Breast epithelium (tissue), 3 donors: ENCODE measurements around the gene TMED9.
"Not testable (repeated sequence)": the region's sequence is repeated elsewhere in the genome, so short reads cannot be mapped to it uniquely, and the experiment has no call there.

ENCODE experiments used
- POLR2A ChIP-seq: fragments of 450-650 bp; IDR thresholded peaks from one replicate; pipeline ENCODE4 v1.6.1; 2016; ENCODE audit warnings: antibody characterized with exemption, mild to moderate bottlenecking, moderate library complexity
- TF ChIP-seq, protein P1 (sequence below), 3 donors: fragments of 450-650 bp; IDR thresholded peaks; one replicate each; pipeline ENCODE4 v1.5.1; 2016 to 2017; ENCODE audit warnings: antibody characterized with exemption in 3 of 3, mild to moderate bottlenecking in 3 of 3, moderate library complexity in 3 of 3

GRCh38 chr5:177630186-177630585, 38.2 kb downstream of the TMED9 start:
- TF ChIP-seq POLR2A: not testable (repeated sequence)
- TF ChIP-seq, protein P1, sequence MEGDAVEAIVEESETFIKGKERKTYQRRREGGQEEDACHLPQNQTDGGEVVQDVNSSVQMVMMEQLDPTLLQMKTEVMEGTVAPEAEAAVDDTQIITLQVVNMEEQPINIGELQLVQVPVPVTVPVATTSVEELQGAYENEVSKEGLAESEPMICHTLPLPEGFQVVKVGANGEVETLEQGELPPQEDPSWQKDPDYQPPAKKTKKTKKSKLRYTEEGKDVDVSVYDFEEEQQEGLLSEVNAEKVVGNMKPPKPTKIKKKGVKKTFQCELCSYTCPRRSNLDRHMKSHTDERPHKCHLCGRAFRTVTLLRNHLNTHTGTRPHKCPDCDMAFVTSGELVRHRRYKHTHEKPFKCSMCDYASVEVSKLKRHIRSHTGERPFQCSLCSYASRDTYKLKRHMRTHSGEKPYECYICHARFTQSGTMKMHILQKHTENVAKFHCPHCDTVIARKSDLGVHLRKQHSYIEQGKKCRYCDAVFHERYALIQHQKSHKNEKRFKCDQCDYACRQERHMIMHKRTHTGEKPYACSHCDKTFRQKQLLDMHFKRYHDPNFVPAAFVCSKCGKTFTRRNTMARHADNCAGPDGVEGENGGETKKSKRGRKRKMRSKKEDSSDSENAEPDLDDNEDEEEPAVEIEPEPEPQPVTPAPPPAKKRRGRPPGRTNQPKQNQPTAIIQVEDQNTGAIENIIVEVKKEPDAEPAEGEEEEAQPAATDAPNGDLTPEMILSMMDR (IDR thresholded peaks at IDR 0.05): not testable (repeated sequence)
